Activated CD8-positive, alpha-beta memory T cell treated with anti-CD3 and anti-CD28 coated beads for 4 hours (primary cell): Measurements from ENCODE around the gene EIF3I.

Source experiments
- DNase-seq, 2 donors: peaks; one replicate each; pipeline ENCODE4 v3.0.0-alpha.2; 2020; ENCODE audit warnings: low read depth in 2 of 2

EIF3I gene

GRCh38 chr1:32221980-32222755 is at the start of gene EIF3I, which contains the start of gene TMEM234:
TSS of gene EIF3I (plus strand) at chr1:32222407. CDS start at chr1:32222442, 35 bp downstream.
TSS of gene TMEM234 (minus strand) at chr1:32222353. CDS start at chr1:32222322, 31 bp downstream.
- DNase-seq: peak; percentile 89 to 90

GRCh38 chr1:32172621-32173245 is 49.5 kb upstream of the EIF3I start:
- DNase-seq: no peak

DNA sequence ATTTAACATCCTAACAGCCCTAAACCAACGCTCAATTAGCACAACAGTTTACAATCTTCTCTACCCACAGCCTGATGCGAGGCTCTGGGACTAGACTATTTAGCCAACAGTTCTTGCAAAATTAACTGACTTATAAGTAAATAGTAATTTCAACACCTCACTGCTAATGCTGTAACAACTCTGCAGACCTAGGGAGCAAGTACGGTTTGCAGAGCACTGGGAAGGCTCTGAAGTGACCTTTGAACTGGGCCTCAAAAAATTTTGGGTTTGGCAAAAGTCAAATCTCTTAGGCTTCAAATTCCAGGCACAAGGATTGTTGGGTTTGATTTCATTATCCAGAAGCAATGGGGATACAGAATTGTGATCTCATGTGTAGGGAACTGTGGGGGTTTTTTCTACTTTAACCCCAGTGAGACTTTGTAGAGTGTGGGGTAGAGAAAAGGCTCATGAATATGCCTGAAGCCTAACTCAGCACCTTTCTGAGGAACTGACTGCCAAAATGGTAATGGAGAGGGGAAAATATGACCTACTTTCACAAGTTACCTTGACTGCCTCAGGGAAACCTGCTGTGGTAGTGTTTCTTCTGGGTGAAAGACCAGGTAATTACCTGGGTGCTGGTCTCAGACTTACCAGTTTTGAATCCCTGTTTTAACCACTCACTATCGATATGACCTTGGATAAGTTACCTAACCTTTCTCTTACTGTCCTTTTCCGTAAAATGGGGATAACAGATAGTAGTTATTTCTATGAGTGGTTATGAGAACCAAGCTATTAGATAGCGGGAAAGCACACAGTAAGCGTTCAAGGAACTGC is 43.6 kb upstream of the EIF3I start:
- no peak for DNase-seq

GRCh38 chr1:32179193-32179442 is 43.1 kb upstream of the EIF3I start:
- no peak for DNase-seq

- peak; percentile 78 to 82 for DNase-seq
Measured at GRCh38 chr1:32179443-32180185, 42.6 kb upstream of the EIF3I start, which contains the start of gene TXLNA. TSS of gene TXLNA (plus strand) at chr1:32179675. CDS start at chr1:32180346, 671 bp downstream.

DNA sequence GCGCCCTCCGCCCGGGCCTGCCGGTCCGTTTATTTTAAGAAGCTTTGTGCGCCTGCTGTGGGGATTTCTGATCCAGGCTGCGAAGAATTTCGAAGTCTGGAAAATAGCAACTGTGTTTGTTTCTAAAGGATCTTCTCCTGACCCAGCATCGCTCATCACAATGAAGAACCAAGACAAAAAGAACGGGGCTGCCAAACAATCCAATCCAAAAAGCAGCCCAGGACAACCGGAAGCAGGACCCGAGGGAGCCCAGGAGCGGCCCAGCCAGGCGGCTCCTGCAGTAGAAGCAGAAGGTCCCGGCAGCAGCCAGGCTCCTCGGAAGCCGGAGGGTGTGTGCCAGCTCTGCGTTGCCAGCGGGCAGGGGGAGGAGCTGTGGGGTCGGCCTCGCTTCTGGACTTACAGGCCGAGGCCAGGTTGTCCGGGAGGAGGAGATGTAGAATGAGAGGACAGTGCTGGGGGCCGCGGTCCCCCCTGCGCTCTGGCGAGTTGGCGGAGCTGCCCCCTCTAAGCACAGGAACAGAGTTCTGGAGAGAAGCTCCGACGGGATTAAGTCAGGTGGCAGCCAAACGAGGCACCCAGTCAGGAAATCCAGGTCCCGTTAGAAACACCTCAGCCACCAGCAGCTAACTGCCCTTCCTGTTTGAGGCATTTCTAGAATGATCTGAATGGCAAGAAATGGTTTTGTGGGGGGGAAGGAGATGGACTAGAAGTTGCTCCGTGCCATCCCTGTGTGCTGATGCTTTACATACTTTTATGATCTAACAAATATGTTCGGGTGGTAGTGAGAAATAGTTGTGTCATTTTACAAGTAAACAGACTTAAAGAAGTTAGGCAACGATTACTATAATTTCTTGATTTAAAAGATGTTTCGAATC is 41.8 kb upstream of the EIF3I start:
- no peak for DNase-seq

GRCh38 chr1:32181065-32181464 is 41.1 kb upstream of the EIF3I start:
- no peak for DNase-seq

DNA sequence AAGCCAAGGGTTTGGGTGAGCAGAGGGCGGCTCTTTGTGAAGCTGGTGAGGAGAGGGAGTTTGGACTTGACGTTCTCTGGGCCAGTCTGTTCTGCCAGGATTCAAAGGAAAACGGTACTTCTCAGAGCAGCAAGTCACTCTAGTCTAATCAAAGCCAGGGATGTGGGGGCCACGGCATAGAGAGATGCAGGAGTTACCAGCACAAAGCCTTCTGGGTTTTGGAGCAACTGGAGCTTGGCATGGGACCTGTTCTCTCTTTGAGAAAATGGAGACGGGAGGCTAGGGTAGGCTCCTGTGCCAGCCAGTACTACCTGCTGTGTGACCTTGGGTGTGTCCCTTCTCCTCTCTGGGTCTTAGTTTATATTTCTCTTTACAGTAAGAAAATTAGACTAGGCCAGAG is 40.6 kb upstream of the EIF3I start:
- DNase-seq: no peak

GRCh38 chr1:32182060-32182459 is 40.1 kb upstream of the EIF3I start:
- DNase-seq: no peak

- DNase-seq: no peak
Measured at GRCh38 chr1:32184650-32185049, 37.6 kb upstream of the EIF3I start.

GRCh38 chr1:32186077-32186476 is 36.1 kb upstream of the EIF3I start:
- DNase-seq: no peak

GRCh38 chr1:32186491-32186890 is 35.7 kb upstream of the EIF3I start:
- DNase-seq: no peak

- DNase-seq: no peak
Measured at GRCh38 chr1:32187850-32188249, 34.4 kb upstream of the EIF3I start.

GRCh38 chr1:32192220-32192948 is 29.8 kb upstream of the EIF3I start:
- DNase-seq: no peak

DNA sequence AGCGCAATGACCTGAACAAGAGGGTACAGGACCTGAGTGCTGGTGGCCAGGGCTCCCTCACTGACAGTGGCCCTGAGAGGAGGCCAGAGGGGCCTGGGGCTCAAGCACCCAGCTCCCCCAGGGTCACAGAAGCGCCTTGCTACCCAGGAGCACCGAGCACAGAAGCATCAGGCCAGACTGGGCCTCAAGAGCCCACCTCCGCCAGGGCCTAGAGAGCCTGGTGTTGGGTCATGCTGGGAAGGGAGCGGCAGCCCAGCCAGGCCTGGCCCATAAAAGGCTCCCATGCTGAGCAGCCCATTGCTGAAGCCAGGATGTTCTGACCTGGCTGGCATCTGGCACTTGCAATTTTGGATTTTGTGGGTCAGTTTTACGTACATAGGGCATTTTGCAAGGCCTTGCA is 27.2 kb upstream of the EIF3I start:
- no peak for DNase-seq

- no peak for DNase-seq
Measured at GRCh38 chr1:32195531-32195930, 26.7 kb upstream of the EIF3I start.

- no peak for DNase-seq
Measured at GRCh38 chr1:32195972-32196823, 26.0 kb upstream of the EIF3I start.

- no peak for DNase-seq
Measured at GRCh38 chr1:32197074-32197473, 25.1 kb upstream of the EIF3I start.

DNA sequence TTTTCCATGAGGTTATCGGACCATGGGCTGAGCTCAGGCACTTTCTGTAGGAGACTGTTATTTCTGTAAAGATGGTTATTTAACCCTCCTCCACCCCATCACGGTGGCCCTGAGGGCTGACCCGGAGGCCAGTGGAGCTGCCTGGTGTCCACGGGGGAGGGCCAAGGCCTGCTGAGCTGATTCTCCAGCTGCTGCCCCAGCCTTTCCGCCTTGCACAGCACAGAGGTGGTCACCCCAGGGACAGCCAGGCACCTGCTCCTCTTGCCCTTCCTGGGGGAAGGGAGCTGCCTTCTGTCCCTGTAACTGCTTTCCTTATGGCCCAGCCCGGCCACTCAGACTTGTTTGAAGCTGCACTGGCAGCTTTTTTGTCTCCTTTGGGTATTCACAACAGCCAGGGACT is 24.4 kb upstream of the EIF3I start:
- DNase-seq: no peak
